Measurements from ENCODE around the gene FATE1.

DNA sequence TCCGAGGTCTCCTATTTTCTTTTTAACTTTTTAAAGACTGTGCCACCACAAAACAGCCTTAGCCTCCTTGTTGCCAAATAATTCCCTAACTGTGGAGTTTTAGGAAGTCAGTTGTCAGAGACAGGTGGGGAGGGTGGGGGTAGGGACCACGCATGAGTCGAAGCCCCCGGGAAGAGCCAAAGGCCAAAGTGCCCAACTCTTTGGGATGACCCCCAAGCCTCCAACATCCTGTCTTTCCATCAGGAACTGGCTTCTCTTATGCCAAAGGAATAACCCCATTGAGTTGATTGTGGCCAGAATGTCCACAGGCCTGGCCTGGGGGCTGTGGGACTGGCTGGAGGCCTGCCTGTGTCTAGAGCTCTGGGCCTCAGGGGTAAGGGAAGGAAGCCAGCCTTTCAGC is 14.8 kb upstream of the FATE1 start:
- TF ChIP-seq, protein P1, sequence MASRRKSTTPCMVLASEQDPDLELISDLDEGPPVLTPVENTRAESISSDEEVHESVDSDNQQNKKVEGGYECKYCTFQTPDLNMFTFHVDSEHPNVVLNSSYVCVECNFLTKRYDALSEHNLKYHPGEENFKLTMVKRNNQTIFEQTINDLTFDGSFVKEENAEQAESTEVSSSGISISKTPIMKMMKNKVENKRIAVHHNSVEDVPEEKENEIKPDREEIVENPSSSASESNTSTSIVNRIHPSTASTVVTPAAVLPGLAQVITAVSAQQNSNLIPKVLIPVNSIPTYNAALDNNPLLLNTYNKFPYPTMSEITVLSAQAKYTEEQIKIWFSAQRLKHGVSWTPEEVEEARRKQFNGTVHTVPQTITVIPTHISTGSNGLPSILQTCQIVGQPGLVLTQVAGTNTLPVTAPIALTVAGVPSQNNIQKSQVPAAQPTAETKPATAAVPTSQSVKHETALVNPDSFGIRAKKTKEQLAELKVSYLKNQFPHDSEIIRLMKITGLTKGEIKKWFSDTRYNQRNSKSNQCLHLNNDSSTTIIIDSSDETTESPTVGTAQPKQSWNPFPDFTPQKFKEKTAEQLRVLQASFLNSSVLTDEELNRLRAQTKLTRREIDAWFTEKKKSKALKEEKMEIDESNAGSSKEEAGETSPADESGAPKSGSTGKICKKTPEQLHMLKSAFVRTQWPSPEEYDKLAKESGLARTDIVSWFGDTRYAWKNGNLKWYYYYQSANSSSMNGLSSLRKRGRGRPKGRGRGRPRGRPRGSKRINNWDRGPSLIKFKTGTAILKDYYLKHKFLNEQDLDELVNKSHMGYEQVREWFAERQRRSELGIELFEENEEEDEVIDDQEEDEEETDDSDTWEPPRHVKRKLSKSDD (CRISPR knock-in tag; IDR thresholded peaks at IDR 0.05; ENCODE audit: low read depth) = no peak
- TF ChIP-seq ZNF782 (CRISPR knock-in tag; IDR thresholded peaks at IDR 0.05; ENCODE audit: borderline replicate concordance) (no peak), ZNF615 (CRISPR knock-in tag; IDR thresholded peaks at IDR 0.05; ENCODE audit: borderline replicate concordance) (no peak), CTCF (CRISPR knock-in tag; IDR thresholded peaks at IDR 0.05) (no peak), SETDB1 (CRISPR knock-in tag; IDR thresholded peaks at IDR 0.05; ENCODE audit: borderline replicate concordance) (no peak), POLR2AphosphoS5 (IDR thresholded peaks at IDR 0.05; ENCODE audit: low read depth, low read length) (no peak)
